ENCODE results near the gene CCDC39.

GRCh38 chr3:180626844-180627243 is 52.4 kb downstream of the CCDC39 start:
- TF ChIP-seq, protein P1, sequence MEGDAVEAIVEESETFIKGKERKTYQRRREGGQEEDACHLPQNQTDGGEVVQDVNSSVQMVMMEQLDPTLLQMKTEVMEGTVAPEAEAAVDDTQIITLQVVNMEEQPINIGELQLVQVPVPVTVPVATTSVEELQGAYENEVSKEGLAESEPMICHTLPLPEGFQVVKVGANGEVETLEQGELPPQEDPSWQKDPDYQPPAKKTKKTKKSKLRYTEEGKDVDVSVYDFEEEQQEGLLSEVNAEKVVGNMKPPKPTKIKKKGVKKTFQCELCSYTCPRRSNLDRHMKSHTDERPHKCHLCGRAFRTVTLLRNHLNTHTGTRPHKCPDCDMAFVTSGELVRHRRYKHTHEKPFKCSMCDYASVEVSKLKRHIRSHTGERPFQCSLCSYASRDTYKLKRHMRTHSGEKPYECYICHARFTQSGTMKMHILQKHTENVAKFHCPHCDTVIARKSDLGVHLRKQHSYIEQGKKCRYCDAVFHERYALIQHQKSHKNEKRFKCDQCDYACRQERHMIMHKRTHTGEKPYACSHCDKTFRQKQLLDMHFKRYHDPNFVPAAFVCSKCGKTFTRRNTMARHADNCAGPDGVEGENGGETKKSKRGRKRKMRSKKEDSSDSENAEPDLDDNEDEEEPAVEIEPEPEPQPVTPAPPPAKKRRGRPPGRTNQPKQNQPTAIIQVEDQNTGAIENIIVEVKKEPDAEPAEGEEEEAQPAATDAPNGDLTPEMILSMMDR (IDR thresholded peaks at IDR 0.05) = no peak
- TF ChIP-seq POLR2A (IDR thresholded peaks at IDR 0.05) = no peak

Measured in ovary (tissue), 3 donors.